Neural cell (in vitro differentiated cells): ENCODE measurements around the gene PRSS53. TPM values are rescaled to one million over a fixed set of nuclear protein-coding genes. Genes with fewer than 3 reads are reported as not detected.

Experiments used
- H2AFZ ChIP-seq: fragments of 200-600, 300-800 bp; sonication (generic), shearing (Covaris generic); 2 replicates; pipeline ENCODE4 v1.6.0; 2014; ENCODE audit warnings: low read depth, mild to moderate bottlenecking, antibody characterized with exemption, low read length, moderate library complexity
- H3F3A ChIP-seq: fragments of 200-600 bp; shearing (Covaris generic); 2 replicates; pipeline ENCODE4 v1.6.1; 2016; ENCODE audit warnings: mild to moderate bottlenecking, moderate library complexity, mixed read lengths, antibody characterized with exemption, low read length; ENCODE audit not compliant: insufficient read depth, poor library complexity, severe bottlenecking
- H3K27ac ChIP-seq: fragments of 200-600, 300-800 bp; sonication (generic), shearing (Covaris generic); 2 replicates; pipeline ENCODE4 v1.5.1; 2014; ENCODE audit warnings: mild to moderate bottlenecking, low read length, moderate library complexity
- H3K27me3 ChIP-seq: fragments of 300-800, 200-600 bp; sonication (generic), shearing (Covaris generic); 2 replicates; pipeline ENCODE4 v1.6.0; 2014; ENCODE audit warnings: mild to moderate bottlenecking, low read depth, low read length, moderate library complexity; ENCODE audit not compliant: insufficient read depth
- H3K36me3 ChIP-seq: fragments of 300-800, 200-600 bp; sonication (generic), shearing (Covaris generic); 2 replicates; pipeline ENCODE4 v1.5.1; 2014; ENCODE audit warnings: mild to moderate bottlenecking, antibody characterized with exemption, low read length, moderate library complexity; ENCODE audit not compliant: insufficient read depth
- H3K4me2 ChIP-seq: fragments of 300-800, 200-600 bp; sonication (generic), shearing (Covaris generic); 2 replicates; pipeline ENCODE4 v1.6.0; 2014; ENCODE audit warnings: mild to moderate bottlenecking, low read length
- H3K4me3 ChIP-seq: fragments of 300-800, 200-600 bp; sonication (generic), shearing (Covaris generic); 2 replicates; pipeline ENCODE4 v1.5.1; 2014; ENCODE audit warnings: mild to moderate bottlenecking, low read length, moderate library complexity
- H3K79me2 ChIP-seq: fragments of 200-600 bp; shearing (Covaris generic); replicated peaks from 2 replicates; pipeline ENCODE4 v1.6.0; 2014; ENCODE audit warnings: mild to moderate bottlenecking, low read length, moderate library complexity; ENCODE audit not compliant: insufficient read depth
- H3K9ac ChIP-seq: fragments of 300-800, 200-600 bp; sonication (generic), shearing (Covaris generic); 2 replicates; pipeline ENCODE4 v1.6.1; 2016; ENCODE audit warnings: mild to moderate bottlenecking, low read length, mixed read lengths
- H3K9me2 ChIP-seq: fragments of 200-600 bp; shearing (Covaris generic); 2 replicates; pipeline ENCODE4 v1.6.1; 2016; ENCODE audit warnings: mild to moderate bottlenecking, low read length, mixed read lengths; ENCODE audit not compliant: insufficient read depth
- H3K9me3 ChIP-seq: fragments of 200-600, 300-800 bp; sonication (generic), shearing (Covaris generic); 2 replicates; pipeline ENCODE4 v1.6.1; 2016; ENCODE audit warnings: mild to moderate bottlenecking, mixed run types, low read length, moderate library complexity, mixed read lengths
- H4K20me1 ChIP-seq: fragments of 200-600 bp; shearing (Covaris generic); 2 replicates; pipeline ENCODE4 v1.6.1; 2016; ENCODE audit warnings: mild to moderate bottlenecking, mixed run types; ENCODE audit not compliant: insufficient read depth
- CTCF ChIP-seq: fragments of 450-650 bp; IDR thresholded peaks from 2 replicates; pipeline ENCODE4 v1.5.1; 2014; ENCODE audit warnings: antibody characterized with exemption, mild to moderate bottlenecking, moderate library complexity; ENCODE audit not compliant: poor library complexity, severe bottlenecking
- EP300 ChIP-seq: fragments of 450-650 bp; conservative IDR thresholded peaks from 2 replicates; pipeline ENCODE4 v1.6.1; 2014; ENCODE audit warnings: antibody characterized with exemption, mild to moderate bottlenecking, moderate library complexity; ENCODE audit not compliant: poor library complexity, severe bottlenecking
- EZH2 ChIP-seq: fragments of 200-600, 300-800 bp; shearing (Covaris generic), sonication (generic); IDR thresholded peaks from 2 replicates; pipeline ENCODE4 v1.6.1; 2014; ENCODE audit warnings: antibody characterized with exemption, low read length, borderline replicate concordance, mild to moderate bottlenecking; ENCODE audit not compliant: insufficient read depth, poor library complexity, severe bottlenecking
- MXI1 ChIP-seq: fragments of 450-650 bp; conservative IDR thresholded peaks from 2 replicates; pipeline ENCODE4 v1.6.1; 2014; ENCODE audit warnings: antibody characterized with exemption, mild to moderate bottlenecking; ENCODE audit not compliant: poor library complexity, severe bottlenecking
- POLR2AphosphoS5 ChIP-seq: IDR thresholded peaks from 2 replicates; pipeline ENCODE4 v1.6.1; 2012
- RAD21 ChIP-seq: fragments of 450-650 bp; conservative IDR thresholded peaks from 2 replicates; pipeline ENCODE4 v1.6.1; 2014; ENCODE audit warnings: antibody characterized with exemption, mild to moderate bottlenecking, moderate library complexity
- SMC3 ChIP-seq: fragments of 450-650 bp; conservative IDR thresholded peaks from 2 replicates; pipeline ENCODE4 v1.6.1; 2014; ENCODE audit warnings: antibody characterized with exemption, mild to moderate bottlenecking, moderate library complexity; ENCODE audit not compliant: poor library complexity
- polyA plus RNA-seq: library from polyadenylated mRNA; depleted of rRNA; stranded (reverse); fragments of >200 nt; gene quantifications from 2 replicates; pipeline ENCODE4 v1.2.3, GENCODE V29; 2014
- TF ChIP-seq, protein P1 (sequence below): IDR thresholded peaks from 2 replicates; pipeline ENCODE4 v1.6.1; 2012; ENCODE audit warnings: borderline replicate concordance

Gene PRSS53
- polyA plus RNA-seq, 1 donor from 2014 or later, result 9.3 TPM

DNA sequence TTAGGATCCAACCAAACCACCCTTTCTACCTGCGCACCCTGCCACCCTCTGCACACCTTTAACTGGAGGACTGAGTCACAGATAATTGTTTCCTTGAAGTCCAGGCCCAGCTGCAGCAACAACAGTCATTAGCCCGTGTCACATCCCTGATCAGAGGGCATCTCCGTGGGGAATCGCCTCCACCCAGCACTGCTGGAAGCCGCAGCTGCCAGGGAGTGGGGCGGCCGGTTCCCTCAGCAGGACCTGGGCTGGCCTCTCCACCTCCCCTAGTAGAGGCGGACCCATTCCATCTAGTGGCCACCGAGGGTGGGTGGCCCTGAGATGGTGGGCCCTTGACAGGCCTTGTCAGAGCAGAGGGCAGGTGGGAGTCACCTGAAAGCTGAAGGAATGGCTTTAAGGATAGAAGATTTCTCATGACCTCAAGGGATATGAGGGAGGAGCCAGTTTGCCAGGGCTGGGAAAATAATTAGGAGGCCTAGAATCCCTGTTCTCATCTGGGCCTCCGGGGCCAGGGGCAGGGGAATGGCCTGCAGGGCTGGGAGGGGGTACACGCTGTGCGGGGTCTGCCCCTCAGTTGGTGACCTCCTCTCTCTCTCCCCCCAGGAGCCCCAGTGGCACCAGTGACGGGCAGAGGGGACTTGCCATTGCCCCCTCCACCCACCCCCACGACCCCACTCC, 6.2 kb downstream of the PRSS53 start:
- no peaks in the 10 kb centered on the region for H3K27me3 ChIP-seq
- no peaks in the 10 kb centered on the region for H3K9me3 ChIP-seq
- H3F3A ChIP-seq, result no peaks in the 10 kb centered on the region
- H3K9ac ChIP-seq, result no peak overlapping the region
- no peak overlapping the region for H2AFZ ChIP-seq
- H3K4me2 ChIP-seq, result no peak overlapping the region
- no peaks in the 10 kb centered on the region for H3K9me2 ChIP-seq
- no peak overlapping the region for H3K27ac ChIP-seq
- no peak for TF ChIP-seq EP300
- H3K4me3 ChIP-seq, result no peak overlapping the region
- H4K20me1 ChIP-seq, result no peaks in the 10 kb centered on the region
- H3K79me2 ChIP-seq, result peaks cover 6% of the 10 kb centered on the region
- peaks cover 11% of the 10 kb centered on the region for H3K36me3 ChIP-seq

DNA sequence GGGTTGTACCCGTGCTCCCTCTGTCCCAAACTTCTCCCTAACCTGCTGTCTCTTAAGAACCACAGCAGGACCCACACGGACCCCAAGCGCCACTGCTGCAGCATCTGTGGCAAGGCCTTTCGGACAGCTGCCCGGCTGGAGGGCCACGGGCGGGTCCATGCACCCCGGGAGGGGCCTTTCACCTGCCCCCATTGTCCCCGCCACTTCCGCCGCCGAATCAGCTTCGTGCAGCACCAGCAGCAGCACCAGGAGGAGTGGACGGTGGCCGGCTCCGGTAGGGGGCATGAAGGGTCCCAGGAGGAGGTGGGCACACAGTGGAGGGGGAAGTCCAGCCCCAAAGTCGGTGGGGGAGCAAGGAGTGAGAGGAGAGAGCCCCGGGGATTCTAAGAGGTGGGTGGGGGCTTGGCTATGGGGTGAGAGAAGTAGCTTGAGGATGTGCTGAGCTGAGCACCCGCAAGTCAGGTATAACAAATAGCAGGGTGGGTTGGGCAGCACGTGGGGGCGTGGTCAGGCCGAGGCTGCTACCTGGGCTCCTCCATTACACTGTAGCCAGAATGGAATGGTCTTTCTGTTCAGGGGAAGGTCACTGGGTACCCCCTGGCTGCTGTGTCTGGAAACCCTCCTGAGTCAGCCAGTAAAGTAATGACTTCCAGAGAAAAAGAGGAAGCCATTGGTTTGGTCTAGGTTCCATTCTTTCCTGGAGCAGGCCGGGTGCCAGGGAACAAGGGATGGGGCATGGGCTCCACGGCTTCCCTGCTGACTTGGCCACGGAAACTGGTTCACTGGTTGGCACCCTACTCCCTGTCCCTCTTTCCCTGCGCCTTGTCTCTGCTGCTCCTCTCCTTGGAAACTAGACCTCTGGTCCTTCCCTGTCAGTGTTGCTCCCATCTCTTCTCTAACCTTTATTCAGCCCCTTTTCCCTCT, 7.1 kb downstream of the PRSS53 start:
- Histone ChIP-seq H3K9me3 (no peaks in the 10 kb centered on the region), H2AFZ (no peak overlapping the region), H3K9me2 (no peaks in the 10 kb centered on the region), H3K27me3 (no peaks in the 10 kb centered on the region), H3K4me2 (no peak overlapping the region), H3K36me3 (peaks cover 11% of the 10 kb centered on the region), H3K79me2 (peaks cover 6% of the 10 kb centered on the region), H3K27ac (no peak overlapping the region), H3F3A (no peaks in the 10 kb centered on the region), H3K9ac (no peak overlapping the region), H4K20me1 (no peaks in the 10 kb centered on the region), H3K4me3 (no peak overlapping the region)
- TF ChIP-seq EP300 (no peak), EZH2 (no peak), CTCF (no peak), RAD21 (no peak), SMC3 (no peak), POLR2AphosphoS5 (no peak), MXI1 (no peak)
- TF ChIP-seq, protein P1, sequence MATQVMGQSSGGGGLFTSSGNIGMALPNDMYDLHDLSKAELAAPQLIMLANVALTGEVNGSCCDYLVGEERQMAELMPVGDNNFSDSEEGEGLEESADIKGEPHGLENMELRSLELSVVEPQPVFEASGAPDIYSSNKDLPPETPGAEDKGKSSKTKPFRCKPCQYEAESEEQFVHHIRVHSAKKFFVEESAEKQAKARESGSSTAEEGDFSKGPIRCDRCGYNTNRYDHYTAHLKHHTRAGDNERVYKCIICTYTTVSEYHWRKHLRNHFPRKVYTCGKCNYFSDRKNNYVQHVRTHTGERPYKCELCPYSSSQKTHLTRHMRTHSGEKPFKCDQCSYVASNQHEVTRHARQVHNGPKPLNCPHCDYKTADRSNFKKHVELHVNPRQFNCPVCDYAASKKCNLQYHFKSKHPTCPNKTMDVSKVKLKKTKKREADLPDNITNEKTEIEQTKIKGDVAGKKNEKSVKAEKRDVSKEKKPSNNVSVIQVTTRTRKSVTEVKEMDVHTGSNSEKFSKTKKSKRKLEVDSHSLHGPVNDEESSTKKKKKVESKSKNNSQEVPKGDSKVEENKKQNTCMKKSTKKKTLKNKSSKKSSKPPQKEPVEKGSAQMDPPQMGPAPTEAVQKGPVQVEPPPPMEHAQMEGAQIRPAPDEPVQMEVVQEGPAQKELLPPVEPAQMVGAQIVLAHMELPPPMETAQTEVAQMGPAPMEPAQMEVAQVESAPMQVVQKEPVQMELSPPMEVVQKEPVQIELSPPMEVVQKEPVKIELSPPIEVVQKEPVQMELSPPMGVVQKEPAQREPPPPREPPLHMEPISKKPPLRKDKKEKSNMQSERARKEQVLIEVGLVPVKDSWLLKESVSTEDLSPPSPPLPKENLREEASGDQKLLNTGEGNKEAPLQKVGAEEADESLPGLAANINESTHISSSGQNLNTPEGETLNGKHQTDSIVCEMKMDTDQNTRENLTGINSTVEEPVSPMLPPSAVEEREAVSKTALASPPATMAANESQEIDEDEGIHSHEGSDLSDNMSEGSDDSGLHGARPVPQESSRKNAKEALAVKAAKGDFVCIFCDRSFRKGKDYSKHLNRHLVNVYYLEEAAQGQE, result no peak
